NCI-H1694 (cell line): ENCODE measurements around the gene PIPOX.

ENCODE experiments used
- DNase-seq: peaks from one replicate; lab custom pipeline; 2025; lab: John Stamatoyannopoulos, UW

PIPOX gene, protein sequence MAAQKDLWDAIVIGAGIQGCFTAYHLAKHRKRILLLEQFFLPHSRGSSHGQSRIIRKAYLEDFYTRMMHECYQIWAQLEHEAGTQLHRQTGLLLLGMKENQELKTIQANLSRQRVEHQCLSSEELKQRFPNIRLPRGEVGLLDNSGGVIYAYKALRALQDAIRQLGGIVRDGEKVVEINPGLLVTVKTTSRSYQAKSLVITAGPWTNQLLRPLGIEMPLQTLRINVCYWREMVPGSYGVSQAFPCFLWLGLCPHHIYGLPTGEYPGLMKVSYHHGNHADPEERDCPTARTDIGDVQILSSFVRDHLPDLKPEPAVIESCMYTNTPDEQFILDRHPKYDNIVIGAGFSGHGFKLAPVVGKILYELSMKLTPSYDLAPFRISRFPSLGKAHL

GRCh38 chr17:29042679-29043538 lies at the start of gene PIPOX:
TSS of gene PIPOX (plus strand) at chr17:29043141. CDS start at chr17:29043226, 85 bp downstream.
- DNase-seq = peak; percentile 78

GRCh38 chr17:28993645-28994426 lies 49.1 kb upstream of the PIPOX start:
- no peak for DNase-seq

- DNase-seq = no peak
Observed at GRCh38 chr17:28996554-28997096, 46.3 kb upstream of the PIPOX start.

- DNase-seq = no peak
Observed at GRCh38 chr17:28997806-28998205, 45.1 kb upstream of the PIPOX start.

DNA sequence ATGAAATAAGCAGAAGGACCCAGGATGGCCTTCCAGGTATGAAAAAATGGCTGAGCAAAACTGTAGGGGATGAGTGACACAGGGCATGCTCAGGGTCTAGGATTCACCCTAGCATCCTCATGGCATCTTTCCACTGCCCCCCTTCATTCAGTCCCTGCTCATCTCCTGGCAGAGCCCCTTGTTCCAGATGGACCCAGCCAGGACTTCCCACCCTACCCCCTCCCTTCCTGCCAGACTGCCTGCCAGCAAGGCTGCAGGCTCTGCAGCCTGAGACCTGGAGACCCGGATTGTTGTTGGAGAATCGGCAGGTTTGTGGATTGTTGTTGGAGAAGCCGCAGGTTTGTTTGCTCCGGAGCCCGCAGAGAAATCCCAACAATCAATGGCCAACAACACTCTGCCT lies 43.7 kb upstream of the PIPOX start:
- peak; percentile 59 for DNase-seq

DNA sequence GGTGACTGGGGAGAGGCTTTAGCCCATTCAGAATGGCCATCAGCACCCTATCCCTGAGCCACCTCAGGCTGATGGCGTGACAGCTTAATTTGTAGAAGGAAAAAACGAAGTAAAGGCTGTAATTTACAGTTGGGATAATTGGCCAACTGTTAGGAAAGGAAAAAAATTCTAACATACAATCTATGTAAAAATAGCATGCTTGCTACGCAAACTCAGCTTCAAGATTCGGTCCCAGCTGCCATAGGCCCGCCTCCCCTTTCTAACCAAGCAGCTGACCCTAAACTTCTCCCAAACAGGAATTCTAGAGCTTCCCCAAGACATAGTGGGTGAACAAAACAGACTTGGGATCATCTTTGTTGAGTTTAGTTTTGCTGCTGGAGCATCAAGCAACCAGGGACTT lies 42.0 kb upstream of the PIPOX start:
- no peak for DNase-seq

DNA sequence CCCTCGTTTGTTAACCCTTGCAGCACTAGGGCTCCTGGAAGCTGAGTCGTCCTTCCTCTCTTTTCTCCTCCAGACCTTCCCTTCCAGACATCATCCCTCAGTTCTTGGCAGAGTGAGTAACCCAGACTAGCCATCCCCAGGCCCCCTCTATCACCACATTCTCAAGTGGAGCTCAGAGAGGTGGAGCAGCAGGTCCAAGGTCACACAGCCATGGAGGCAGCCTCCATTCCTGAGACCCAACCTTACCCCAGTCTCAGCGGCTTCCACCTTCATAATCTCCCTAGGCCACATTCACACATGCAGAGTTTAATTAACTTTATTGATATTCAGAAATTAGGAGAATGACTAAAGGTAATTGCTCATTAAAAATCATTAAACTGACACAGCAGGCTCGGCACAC lies 40.1 kb upstream of the PIPOX start:
- no peak for DNase-seq

DNA sequence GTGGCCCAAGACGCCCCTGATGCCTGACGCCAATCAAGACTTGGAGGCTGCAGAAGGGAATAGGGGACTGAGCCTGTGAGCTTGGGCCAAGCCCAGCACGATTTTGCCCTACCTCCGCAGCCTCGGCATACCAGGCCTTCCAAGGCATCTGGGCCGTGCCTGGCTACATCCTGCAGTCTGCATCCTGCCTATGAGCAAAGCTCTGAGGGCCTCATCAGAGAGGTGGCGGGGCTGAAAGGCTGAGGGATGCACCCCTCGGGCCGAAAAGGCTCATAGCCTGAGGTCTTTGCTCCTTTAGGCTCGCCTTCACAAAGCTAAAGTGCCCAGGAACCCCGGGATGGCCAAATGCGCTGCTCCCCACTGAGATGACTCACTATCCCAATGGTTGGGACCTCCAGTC lies 39.7 kb upstream of the PIPOX start:
- no peak for DNase-seq

GRCh38 chr17:29004081-29004692 lies 38.8 kb upstream of the PIPOX start:
- no peak for DNase-seq

DNA sequence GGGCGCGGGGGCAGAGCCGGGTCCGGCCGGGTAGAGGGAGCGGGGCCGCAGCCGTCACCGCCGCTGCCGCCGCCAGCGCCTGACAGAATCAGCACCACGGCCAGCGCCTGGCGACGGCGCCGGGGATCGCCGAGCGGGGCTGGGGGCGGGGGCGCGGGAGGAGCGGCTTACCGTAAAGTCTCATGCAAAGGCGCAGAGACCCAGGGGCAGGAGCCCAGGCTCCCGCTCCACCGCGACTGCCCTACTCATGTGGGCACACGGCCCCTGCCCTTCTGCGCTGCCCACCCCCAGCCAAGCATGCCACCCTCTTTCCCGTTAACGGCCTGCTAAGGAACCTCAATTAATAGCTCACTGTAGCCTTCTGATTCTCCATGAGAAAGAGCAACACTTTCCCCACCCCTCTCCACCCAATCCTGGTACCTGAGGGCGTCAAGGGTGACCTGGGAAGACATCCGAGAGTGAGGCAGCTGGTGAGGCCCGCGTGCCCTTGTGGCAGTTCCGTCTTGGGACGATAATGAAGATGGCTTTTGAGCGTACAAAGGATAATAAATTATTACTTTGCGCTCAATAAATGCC lies 36.9 kb upstream of the PIPOX start, which contains the start of gene SEZ6:
Gene SEZ6, minus strand, starts transcription at position 98 of the 576 bp plus-strand sequence. CDS start 164 bp downstream, outside the sequence.
- DNase-seq = peak; percentile 41

DNA sequence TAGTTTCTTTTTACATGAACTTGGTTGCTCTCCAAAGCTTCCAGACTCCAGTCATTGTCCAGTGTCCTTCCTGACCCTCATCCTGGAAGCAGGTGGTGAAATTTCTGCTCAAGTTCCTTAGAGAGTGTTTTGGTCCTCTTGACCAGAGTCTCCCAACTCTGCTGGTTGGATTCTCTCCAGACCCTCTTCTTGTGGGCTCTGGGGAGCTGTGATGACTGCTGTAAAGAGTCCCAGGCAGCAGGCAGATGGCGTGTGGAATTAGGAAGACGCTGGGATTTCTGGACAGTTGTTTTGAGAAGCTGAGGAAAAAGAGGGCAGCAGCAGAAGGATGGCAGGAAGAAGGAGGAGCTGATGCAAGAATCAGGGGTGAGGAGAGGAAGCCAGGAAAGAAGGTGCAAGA lies 35.5 kb upstream of the PIPOX start:
- no peak for DNase-seq

DNA sequence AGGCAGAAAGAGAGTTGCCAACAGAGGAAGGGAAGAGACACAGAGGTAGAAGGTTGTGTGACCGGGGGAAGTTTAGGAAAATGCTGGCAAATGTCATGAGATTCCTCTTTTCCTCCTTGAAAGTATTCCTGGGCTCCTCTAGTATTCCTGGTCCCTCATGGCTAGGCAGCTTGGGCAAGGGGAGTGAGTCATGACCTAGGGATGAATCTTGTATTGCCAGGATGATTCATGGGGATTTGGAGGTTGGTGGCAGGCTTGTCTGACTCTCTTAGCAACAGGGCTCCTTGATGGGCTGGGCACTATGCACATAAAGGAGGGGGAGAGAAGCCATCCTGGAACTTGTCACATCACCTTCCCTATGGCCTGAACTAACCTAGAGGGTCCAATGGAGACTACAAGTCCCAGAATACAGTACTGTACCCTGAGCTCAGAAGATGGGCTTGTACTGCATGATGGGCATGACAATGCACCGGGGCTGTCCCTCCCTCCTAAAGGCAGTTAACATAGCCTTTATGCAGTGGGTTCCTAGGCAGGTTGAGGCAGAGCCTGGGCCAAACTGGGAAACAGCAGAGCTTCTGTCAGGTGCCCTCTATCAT lies 35.0 kb upstream of the PIPOX start:
- no peak for DNase-seq

DNA sequence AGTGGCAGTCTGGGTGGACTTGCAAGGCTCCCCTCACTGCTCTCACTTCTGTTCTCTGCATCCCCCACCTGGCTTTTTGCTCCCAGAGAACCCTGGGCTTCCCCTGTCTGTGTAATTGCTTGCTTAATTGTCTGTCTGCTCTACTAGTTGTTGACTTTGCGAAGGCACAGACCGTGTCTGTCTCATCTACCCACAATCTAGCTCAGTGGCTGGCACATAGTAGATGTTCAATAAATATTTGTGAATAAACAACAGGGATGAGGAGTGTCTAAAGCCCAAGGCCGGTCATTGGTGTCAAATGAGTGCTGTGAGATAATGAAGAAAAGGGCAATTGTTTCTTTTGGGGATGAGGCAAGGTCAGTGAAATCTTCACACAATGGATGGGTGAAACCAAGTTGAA lies 34.4 kb upstream of the PIPOX start:
- no peak for DNase-seq

DNA sequence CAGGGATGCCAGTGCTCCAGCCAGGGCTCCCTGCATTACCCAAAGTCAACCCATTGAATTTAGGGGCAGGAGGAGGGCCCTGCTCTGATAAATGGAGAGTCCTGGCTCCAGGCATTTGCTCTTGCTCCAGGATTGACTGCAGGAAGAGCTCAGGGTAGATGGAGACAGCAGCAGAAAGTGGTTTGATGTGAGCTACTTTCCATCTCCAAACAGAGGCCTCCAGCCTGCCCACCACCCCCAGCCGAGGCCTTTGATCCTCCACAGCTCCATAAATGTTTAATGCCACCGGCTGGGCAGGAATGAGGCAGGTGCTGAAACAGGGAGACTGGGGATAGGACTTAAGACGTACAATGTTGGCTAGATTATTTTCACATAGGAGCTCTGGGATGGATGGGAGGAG lies 32.8 kb upstream of the PIPOX start:
- no peak for DNase-seq

DNA sequence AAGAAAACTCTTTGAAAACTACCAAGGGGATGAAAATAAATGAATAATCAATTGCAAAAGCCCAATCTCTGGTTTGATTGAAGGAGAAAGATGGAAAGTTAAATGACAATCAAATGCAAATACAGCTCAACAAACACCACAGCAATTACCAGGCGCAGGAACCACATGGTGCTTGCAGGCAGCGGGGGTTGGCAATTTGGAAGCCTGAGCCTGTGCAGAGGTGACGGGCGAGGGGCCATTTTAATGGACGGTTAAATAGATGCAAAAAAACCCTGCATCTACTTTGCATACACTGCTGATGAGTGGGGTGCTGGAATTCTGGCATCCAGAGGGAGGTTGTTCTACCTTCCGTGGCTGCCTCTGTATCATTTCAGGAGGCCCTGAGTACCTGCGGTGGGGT lies 32.4 kb upstream of the PIPOX start:
- DNase-seq = no peak

GRCh38 chr17:29012535-29012934 lies 30.4 kb upstream of the PIPOX start:
- no peak for DNase-seq

- no peak for DNase-seq
Observed at GRCh38 chr17:29014716-29015115, 28.2 kb upstream of the PIPOX start.

- no peak for DNase-seq
Observed at GRCh38 chr17:29016345-29017210, 26.4 kb upstream of the PIPOX start.

DNA sequence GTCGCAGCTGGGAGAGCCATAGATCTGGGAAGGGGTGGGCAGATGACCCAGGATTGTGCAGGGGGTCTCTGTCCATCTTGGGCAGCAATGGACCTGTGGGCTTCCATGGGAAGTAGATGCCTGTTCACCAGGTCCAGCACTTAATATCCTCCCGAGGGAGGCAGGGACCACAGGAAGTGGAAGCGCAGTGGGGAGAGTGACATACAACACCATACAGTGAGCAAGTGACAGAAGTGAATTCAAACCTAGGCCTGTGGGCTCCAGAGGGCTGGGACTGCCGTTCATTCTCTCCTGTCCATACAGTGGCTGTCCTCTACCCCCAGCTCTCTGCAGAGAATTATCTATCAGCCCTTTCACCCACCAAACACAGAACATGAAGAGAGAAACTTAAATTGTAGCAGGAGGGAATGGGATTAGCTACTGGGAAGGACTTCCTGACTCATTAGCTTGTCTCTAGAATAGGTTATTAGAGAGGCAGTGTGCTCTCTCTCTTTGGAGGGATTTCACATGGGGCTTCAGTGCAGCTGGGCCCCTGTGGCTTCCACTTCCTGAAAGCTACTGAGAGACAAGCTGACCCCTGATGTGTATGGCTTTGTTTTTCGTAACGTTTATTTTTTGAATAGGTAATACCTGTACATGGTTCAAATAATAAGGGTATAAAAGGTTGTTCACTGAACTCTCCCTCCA lies 24.0 kb upstream of the PIPOX start:
- no peak for DNase-seq
